ENCODE measurements around the gene TNS1.

DNA sequence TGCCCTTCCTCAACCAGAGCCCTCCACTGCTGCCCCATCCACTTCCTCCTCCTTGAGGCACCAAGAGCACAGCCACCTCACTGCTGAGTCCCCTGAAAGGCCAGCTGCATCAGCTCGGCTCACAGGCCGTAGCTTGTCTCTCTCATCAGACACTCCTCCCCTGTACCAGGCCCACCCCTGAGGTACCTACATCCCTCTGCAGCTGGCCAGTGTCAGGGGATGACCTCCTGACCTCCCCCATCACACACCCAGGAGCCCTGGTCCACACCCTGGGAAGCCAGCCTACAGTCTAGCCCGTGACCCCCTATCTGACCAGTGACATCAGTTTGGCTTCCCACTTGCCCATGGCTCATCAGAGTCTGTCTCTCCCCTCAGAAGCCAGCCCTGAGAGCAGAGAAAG, 205.6 kb downstream of the TNS1 start:
- TF ChIP-seq, protein P1, sequence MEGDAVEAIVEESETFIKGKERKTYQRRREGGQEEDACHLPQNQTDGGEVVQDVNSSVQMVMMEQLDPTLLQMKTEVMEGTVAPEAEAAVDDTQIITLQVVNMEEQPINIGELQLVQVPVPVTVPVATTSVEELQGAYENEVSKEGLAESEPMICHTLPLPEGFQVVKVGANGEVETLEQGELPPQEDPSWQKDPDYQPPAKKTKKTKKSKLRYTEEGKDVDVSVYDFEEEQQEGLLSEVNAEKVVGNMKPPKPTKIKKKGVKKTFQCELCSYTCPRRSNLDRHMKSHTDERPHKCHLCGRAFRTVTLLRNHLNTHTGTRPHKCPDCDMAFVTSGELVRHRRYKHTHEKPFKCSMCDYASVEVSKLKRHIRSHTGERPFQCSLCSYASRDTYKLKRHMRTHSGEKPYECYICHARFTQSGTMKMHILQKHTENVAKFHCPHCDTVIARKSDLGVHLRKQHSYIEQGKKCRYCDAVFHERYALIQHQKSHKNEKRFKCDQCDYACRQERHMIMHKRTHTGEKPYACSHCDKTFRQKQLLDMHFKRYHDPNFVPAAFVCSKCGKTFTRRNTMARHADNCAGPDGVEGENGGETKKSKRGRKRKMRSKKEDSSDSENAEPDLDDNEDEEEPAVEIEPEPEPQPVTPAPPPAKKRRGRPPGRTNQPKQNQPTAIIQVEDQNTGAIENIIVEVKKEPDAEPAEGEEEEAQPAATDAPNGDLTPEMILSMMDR (conservative IDR thresholded peaks at IDR 0.05; ENCODE audit: low read depth, low read length): no peak
- no peak for TF ChIP-seq EZH2phosphoT487 (IDR thresholded peaks at IDR 0.05; ENCODE audit: borderline replicate concordance, low read length)
